NCI-H128 (cell line): ENCODE measurements around the gene TNFRSF18.

ENCODE experiments used
- DNase-seq: peaks from one replicate; lab custom pipeline; 2025; ENCODE audit not compliant: unreplicated experiment; lab: John Stamatoyannopoulos, UW

The TNFRSF18 gene

DNA sequence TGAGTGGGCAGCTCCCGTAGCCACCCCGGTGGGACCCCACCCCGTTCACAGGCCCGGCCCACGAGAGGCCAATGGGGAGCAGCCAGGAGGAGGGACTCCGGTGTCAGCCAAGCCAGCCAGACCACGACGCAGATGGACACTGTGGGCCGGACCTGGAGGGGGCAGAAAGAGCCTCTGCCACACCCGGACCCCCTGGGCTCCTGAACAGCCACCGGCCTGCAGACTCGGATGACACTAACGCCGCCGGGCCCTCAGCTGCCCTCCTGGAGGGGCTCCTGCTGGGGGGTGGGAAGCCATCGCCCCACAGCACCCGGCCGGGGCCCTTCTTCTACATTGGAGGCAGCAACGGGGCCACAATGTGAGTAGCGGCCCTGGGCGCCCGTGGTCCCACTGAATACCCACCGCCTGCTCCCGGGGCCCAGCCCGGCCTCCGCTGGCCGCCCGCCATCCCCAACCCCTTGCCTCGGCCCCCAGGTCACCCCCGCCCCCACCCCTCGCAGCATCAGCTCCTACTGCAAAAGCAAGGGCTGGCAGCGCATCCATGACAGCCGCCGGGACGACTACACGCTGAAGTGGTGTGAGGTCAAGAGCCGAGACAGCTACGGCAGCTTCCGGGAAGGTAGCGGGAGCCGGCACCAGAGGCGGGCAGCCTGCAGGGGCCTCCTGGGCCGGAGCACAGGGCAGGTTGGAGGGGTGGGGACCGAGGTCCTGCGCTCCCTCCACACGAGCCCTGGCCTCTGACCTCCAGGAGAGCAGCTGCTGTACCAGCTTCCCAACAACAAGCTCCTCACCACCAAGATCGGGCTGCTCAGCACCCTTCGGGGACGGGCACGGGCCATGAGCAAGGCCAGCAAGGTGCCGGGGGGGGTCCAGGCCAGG is 26.2 kb downstream of the TNFRSF18 start:
- no peak for DNase-seq

- DNase-seq = no peak
Measured at GRCh38 chr1:1179346-1179982, 26.9 kb downstream of the TNFRSF18 start.

- no peak for DNase-seq
Measured at GRCh38 chr1:1178794-1179331, 27.5 kb downstream of the TNFRSF18 start.

GRCh38 chr1:1177452-1178206 is 28.8 kb downstream of the TNFRSF18 start:
- DNase-seq = no peak

DNA sequence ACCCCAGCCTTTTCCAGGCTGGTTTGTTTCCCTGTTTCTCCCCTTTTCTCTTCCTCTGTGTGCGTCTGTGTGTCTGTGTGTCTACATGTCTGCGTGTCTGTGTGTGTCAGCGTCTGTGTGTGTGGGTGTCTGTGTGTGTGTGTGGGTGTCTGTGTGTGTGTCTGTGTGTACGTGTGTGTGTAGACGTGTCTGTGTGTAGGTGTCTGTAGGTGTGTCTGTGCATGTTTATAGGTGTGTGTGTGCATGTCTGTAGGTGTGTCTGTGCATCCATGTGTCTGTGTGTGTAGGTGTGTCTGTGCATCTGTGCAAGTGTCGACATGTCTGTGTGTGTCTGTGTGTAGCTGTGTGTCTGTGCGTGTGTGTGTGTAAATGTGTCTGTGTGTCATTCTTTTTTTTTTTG is 29.5 kb downstream of the TNFRSF18 start:
- DNase-seq = no peak

DNA sequence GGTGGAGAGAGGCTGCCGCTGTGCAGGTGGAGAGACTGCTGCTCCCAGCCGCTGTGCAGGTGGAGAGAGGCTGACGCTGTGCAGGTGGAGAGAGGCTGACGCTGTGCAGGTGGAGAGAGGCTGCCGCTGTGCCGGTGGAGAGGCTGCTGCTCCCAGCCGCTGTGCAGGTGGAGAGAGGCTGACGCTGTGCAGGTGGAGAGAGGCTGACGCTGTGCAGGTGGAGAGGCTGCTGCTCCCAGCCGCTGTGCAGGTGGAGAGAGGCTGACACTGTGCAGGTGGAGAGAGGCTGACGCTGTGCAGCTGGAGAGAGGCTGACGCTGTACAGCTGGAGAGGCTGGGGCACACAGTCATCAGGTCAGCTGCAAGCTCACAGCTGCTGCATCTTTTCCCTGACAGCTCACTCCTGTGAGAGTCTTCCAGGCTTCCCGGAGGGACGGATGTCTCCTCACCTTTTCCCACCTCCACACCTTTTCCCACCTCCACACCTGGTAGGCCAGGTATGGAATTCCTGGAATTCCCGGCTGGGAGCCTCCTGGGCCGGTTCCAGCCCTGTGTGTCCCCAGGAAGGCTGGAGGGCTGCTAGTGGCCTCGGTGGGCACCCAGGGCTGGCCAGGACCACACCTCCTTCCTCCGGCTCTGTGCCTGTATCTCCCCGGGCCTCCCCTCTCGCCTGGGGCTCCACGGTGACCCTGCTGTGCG is 30.2 kb downstream of the TNFRSF18 start:
- DNase-seq = peak; percentile 61

DNA sequence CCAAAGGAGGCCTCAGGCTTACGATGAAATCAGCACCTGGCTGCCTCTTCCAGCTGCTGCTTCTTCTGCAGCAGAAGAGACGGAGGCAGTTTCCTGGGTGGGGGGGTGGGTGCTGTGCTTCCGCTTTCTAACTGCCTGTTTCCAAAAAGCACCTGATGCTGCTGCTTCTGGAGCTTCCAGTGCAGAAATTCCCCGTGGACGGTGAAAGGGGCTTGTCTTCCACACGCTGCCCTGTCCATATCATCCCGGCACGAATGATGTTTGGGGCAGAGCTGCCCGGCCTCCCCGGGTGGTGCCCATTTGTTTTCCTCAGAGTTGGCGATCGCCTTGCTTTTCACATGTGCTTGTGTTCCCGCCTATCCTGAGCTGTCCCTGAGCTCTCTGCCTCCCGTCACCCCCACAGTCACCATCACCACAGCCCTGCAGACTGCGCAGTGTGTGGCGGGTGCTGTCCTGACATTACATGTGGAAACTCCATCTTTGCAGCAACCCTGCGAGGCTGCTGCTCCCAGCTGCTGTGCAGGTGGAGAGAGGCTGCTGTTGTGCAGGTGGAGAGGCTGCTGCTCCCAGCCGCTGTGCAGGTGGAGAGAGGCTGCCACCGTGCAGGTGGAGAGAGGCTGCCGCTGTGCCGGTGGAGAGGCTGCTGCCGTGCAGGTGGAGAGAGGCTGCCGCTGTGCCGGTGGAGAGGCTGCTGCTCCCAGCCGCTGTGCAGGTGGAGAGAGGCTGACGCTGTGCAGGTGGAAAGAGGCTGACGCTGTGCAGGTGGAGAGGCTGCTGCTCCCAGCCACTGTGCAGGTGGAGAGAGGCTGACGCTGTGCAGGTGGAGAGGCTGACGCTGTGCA is 30.9 kb downstream of the TNFRSF18 start:
- peak; percentile 87 for DNase-seq

GRCh38 chr1:1173793-1174415 is 32.5 kb downstream of the TNFRSF18 start, which contains the start of gene TTLL10:
Gene TTLL10 (plus strand): TSS chr1:1173880. CDS start chr1:1179216, 5,336 bp downstream.
- DNase-seq = no peak

- no peak for DNase-seq
Measured at GRCh38 chr1:1173061-1173792, 33.2 kb downstream of the TNFRSF18 start.

DNA sequence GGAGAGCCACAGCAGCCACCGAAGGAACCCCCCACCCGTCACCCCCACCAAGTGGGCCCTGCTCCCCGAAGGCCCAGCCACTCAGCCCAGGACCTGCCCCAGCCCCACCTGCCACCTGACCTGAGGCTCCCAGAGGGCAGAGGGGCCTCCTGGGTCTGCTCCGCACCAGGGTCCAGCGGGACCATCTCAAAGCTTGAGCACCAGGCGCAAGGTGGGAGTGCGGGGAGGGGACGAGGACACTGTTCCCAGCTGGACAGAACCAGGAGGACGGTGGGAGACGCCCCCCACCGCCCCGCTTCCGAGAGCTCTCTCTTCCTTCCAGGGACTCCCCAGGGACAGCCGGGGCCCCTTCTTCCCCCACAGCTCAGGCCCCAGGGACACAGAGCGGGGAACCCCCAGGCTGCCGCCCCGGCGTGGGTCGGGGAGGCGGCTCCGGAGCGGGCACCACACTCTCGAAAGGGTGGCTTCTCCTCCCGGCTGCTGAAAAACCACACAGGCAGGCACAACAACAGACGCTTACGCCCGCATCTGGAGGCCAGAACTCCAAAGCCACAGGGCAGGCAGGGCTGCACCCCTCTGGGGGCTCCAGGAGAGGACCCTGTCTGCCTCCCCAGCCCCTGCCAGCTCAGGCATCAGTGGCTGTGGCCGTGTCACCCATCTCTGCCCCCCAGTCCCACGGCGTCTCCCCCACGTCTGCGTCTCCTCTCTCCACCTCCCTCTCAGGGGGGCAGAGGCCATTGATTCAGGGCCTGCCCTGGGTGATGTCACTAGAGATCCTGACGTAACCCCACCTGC is 34.6 kb downstream of the TNFRSF18 start:
- DNase-seq = no peak

DNA sequence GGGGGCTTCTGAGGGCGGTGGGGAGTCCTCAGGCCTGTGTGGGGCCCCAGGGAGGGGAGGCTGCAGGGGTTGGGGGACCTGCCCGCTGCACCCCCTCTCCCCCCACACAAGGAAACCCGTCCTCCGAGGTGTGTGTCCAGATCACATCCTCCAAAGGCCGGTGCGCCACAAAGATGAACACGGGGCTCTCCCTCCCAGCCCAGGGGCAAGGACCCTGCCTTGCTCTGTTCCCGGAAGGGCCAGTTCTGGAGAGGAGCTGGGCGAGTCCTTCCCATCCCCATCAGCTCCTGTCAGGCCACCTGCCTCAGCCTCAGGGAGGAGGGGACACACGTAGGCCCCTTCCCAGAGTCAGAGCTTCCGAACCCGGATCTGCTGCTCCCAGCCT is 35.2 kb downstream of the TNFRSF18 start:
- no peak for DNase-seq

- DNase-seq = no peak
Measured at GRCh38 chr1:1170215-1171091, 35.9 kb downstream of the TNFRSF18 start.

GRCh38 chr1:1169429-1170214 is 36.8 kb downstream of the TNFRSF18 start:
- no peak for DNase-seq

DNA sequence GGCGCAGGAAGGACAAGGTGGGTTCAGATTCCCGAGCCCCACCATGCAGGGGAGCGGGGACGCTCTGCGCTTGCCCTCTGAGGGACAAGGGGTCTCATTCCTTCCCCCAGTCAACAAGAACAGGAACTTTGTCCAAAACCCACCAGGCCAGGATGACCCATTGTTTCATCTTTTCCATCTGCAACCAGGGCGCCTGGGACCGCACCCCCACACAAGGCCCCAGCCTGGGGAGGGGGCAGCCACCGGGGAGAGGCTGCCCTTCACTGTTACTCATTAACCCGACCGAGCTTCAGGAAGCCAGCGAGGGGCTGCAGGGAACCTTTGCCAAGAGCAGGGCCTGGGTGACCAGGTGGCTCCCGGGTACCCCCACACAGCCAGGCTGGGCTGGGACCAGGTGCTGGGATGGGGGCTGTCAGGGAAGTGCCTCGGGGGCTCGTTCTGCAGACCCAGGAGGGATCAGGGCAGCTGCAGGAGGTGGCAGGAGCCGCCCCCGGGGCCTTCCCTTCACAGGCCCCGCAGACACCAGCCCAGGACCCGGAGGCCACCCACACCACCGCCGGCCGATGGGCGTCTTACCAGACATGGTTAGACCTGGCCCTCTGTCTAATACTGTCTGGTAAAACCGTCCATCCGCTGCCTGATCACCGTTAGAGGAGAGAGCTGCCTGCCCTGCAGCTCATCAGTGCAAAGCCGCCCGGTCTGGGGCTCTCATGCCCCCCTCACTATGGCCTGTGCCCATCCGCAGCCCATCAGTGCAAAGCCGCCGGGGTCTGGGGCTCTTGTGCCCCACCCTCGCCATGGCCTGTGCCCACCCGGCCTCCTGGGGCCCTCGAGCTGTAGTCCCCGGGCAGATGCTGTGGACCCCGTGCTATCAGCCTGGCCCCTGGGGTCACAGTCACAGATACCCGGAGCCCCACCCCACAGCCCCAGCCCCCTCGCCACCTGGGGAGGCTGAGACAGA is 37.7 kb downstream of the TNFRSF18 start:
- no peak for DNase-seq

- DNase-seq = no peak
Measured at GRCh38 chr1:1167841-1168450, 38.4 kb downstream of the TNFRSF18 start.
